Effector memory CD4-positive, alpha-beta T cell (primary cell): ENCODE results near the gene IQUB.
"Not testable (repeated sequence)": the region's sequence is repeated elsewhere in the genome, so short reads cannot be mapped to it uniquely, and the experiment has no call there.

Experiments
- DNase-seq, 3 donors: peaks; one replicate each; pipeline ENCODE4 v3.0.0-alpha.2; 2020
- H3K27ac ChIP-seq: 2 replicates; pipeline ENCODE4 v1.7.0; 2013; ENCODE audit warnings: mild to moderate bottlenecking, low read length, moderate library complexity; ENCODE audit not compliant: insufficient read depth, poor library complexity, severe bottlenecking
- H3K27me3 ChIP-seq: replicated peaks from 2 replicates; pipeline ENCODE4 v1.7.0; 2013; ENCODE audit warnings: mild to moderate bottlenecking, low read length; ENCODE audit not compliant: insufficient read depth, control insufficient read depth, poor library complexity, severe bottlenecking
- H3K36me3 ChIP-seq: 2 replicates; pipeline ENCODE4 v1.7.0; 2013; ENCODE audit warnings: mild to moderate bottlenecking, low read length, moderate library complexity; ENCODE audit not compliant: control insufficient read depth, insufficient read depth
- H3K4me1 ChIP-seq: 2 replicates; pipeline ENCODE4 v1.7.0; 2013; ENCODE audit warnings: low read length, mild to moderate bottlenecking; ENCODE audit not compliant: control insufficient read depth, insufficient read depth, poor library complexity, severe bottlenecking
- H3K4me3 ChIP-seq: 2 replicates; pipeline ENCODE4 v1.7.0; 2013; ENCODE audit warnings: low read length, low read depth, mild to moderate bottlenecking; ENCODE audit not compliant: insufficient read depth, poor library complexity, severe bottlenecking
- H3K9me3 ChIP-seq: 2 replicates; pipeline ENCODE4 v1.7.0; 2013; ENCODE audit warnings: mild to moderate bottlenecking, low read length, moderate library complexity; ENCODE audit not compliant: control insufficient read depth

Gene IQUB

GRCh38 chr7:123432601-123433000, 101.8 kb downstream of the IQUB start:
- no peaks in the 10 kb centered on the region for H3K9me3 ChIP-seq
- no peak overlapping the region for H3K27ac ChIP-seq
- H3K4me1 ChIP-seq: no peaks in the 10 kb centered on the region
- H3K4me3 ChIP-seq: no peak overlapping the region
- H3K27me3 ChIP-seq: no peaks in the 10 kb centered on the region
- no peak for DNase-seq
- no peaks in the 10 kb centered on the region for H3K36me3 ChIP-seq

- H3K36me3 ChIP-seq: no peaks in the 10 kb centered on the region
- no peak overlapping the region for H3K4me3 ChIP-seq
- DNase-seq: no peak
- H3K27me3 ChIP-seq: no peaks in the 10 kb centered on the region
- H3K27ac ChIP-seq: no peak overlapping the region
- no peaks in the 10 kb centered on the region for H3K4me1 ChIP-seq
- no peaks in the 10 kb centered on the region for H3K9me3 ChIP-seq
Measured at GRCh38 chr7:123431075-123431614, 103.2 kb downstream of the IQUB start.

- no peaks in the 10 kb centered on the region for H3K36me3 ChIP-seq
- H3K9me3 ChIP-seq: no peaks in the 10 kb centered on the region
- H3K27ac ChIP-seq: no peak overlapping the region
- DNase-seq: no peak
- no peaks in the 10 kb centered on the region for H3K27me3 ChIP-seq
- no peaks in the 10 kb centered on the region for H3K4me1 ChIP-seq
- no peak overlapping the region for H3K4me3 ChIP-seq
Measured at GRCh38 chr7:123425246-123425645, 109.1 kb downstream of the IQUB start.

- no peaks in the 10 kb centered on the region for H3K36me3 ChIP-seq
- no peaks in the 10 kb centered on the region for H3K27me3 ChIP-seq
- H3K4me3 ChIP-seq: no peak overlapping the region
- H3K27ac ChIP-seq: no peak overlapping the region
- no peak for DNase-seq
- H3K9me3 ChIP-seq: no peaks in the 10 kb centered on the region
- H3K4me1 ChIP-seq: no peaks in the 10 kb centered on the region
Measured at GRCh38 chr7:123424463-123424862, 109.9 kb downstream of the IQUB start.

DNA sequence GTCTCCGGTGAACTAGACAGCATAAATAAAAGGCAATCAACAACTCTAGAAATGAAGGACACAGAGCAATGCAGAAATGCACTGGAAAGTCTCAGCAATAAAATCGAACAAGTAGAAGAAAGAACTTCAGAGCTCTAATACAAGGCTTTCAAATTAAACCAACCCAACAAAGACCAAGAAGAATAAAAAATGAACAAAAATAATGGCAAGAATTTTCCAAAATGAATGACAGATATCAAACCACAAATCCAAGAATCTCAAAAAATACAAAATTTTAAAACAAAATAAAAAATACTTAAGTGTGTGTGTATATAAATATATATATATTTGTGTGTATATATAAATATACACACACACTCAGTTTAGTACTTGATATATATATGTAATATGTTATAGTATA, 110.8 kb downstream of the IQUB start:
- no peak for DNase-seq
- H3K4me3 ChIP-seq: no peak overlapping the region

DNA sequence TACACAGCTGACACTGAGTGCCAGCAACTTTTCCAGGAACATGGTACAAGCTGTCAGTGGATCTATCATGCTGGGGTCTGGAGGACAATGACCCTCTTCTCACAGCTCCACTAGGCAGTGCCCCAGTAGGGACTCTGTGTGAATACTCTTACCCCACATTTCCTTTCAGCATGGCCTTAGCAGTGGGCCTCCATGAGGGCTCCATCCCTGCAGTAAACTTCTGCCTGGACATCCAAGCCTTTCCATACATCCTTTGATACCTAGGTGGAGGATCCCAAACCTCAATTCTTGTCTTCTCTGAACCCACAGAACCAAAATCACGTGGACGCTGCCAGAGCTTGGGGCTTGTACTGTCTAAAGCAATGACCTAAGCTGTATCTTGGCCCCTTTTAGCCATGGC, 116.8 kb downstream of the IQUB start:
- Histone ChIP-seq H3K4me3 (no peak overlapping the region), H3K27me3 (no peaks in the 10 kb centered on the region), H3K27ac (no peak overlapping the region), H3K9me3 (peaks cover 8% of the 10 kb centered on the region), H3K36me3 (no peaks in the 10 kb centered on the region), H3K4me1 (no peaks in the 10 kb centered on the region)
- no peak for DNase-seq

More for the DNA sequence above, 110.8 kb downstream of the IQUB start:
- no peaks in the 10 kb centered on the region for H3K9me3 ChIP-seq
- no peaks in the 10 kb centered on the region for H3K36me3 ChIP-seq
- no peaks in the 10 kb centered on the region for H3K4me1 ChIP-seq
- no peak overlapping the region for H3K27ac ChIP-seq
- no peaks in the 10 kb centered on the region for H3K27me3 ChIP-seq

DNA sequence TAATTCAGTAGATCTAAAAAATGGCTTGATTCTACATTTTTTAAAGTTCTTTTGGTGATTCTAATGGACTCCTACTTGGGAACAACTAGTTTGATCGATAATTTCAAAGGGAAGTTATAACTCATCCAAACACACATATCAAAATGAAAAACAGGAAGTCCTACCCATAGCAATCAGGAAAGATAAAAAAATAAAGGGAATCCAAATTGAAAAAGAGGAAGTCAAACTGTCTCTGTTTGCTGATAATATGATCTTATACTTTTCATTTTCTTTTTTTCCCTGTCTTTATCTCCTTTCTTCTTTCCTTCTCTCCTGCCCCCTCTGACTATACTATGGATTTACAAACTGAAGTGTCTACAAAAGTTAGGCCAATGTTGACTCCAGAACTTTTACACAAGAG, 118.8 kb downstream of the IQUB start:
- H3K9me3 ChIP-seq: peaks cover 8% of the 10 kb centered on the region
- no peaks in the 10 kb centered on the region for H3K27me3 ChIP-seq
- DNase-seq: no peak
- H3K4me1 ChIP-seq: no peaks in the 10 kb centered on the region
- H3K4me3 ChIP-seq: no peak overlapping the region
- no peaks in the 10 kb centered on the region for H3K36me3 ChIP-seq
- H3K27ac ChIP-seq: no peak overlapping the region

GRCh38 chr7:123410273-123410904, 124.0 kb downstream of the IQUB start:
- H3K9me3 ChIP-seq: no peaks in the 10 kb centered on the region

GRCh38 chr7:123407951-123408350, 126.4 kb downstream of the IQUB start:
- not testable (repeated sequence) for H3K4me1 ChIP-seq, H3K4me3 ChIP-seq, H3K27me3 ChIP-seq, H3K9me3 ChIP-seq, H3K36me3 ChIP-seq, H3K27ac ChIP-seq, DNase-seq

More at GRCh38 chr7:123410273-123410904, 124.0 kb downstream of the IQUB start:
- H3K27me3 ChIP-seq: no peaks in the 10 kb centered on the region
- no peaks in the 10 kb centered on the region for H3K4me1 ChIP-seq
- H3K27ac ChIP-seq: no peak overlapping the region
- H3K4me3 ChIP-seq: no peak overlapping the region
- DNase-seq: no peak
- H3K36me3 ChIP-seq: no peaks in the 10 kb centered on the region
